HEK293 (cell line): Measurements from ENCODE around the gene LMO1.

Source experiments
- EGR2 ChIP-seq: fragments of 450-650 bp; formaldehyde crosslinking; IDR thresholded peaks from 2 replicates; pipeline ENCODE4 v1.5.1; 2016; ENCODE audit warnings: low read depth, missing biosample characterization, missing genetic modification characterization
- GLIS1 ChIP-seq: fragments of 450-650 bp; formaldehyde crosslinking; IDR thresholded peaks from 2 replicates; pipeline ENCODE4 v1.5.1; 2016; ENCODE audit warnings: missing biosample characterization, missing genetic modification characterization
- IKZF3 ChIP-seq: fragments of 450-650 bp; IDR thresholded peaks from 2 replicates; pipeline ENCODE4 v1.5.0; 2018; ENCODE audit warnings: missing biosample characterization, mild to moderate bottlenecking, missing genetic modification characterization, moderate library complexity
- TCF7L2 ChIP-seq: IDR thresholded peaks from 2 replicates; pipeline ENCODE4 v1.6.1; 2011; ENCODE audit warnings: low read depth, mild to moderate bottlenecking, inconsistent platforms, low read length, moderate library complexity, borderline replicate concordance
- ZBTB21 ChIP-seq: fragments of 450-650 bp; formaldehyde crosslinking; IDR thresholded peaks from 2 replicates; pipeline ENCODE4 v1.5.1; 2017; ENCODE audit warnings: missing biosample characterization, missing genetic modification characterization
- ZFP41 ChIP-seq: fragments of 450-650 bp; formaldehyde crosslinking; IDR thresholded peaks from 2 replicates; pipeline ENCODE4 v1.5.1; 2016; ENCODE audit warnings: missing biosample characterization, missing genetic modification characterization, borderline replicate concordance
- ZNF133 ChIP-seq: fragments of 450-650 bp; formaldehyde crosslinking; IDR thresholded peaks from 2 replicates; pipeline ENCODE4 v1.5.1; 2016; ENCODE audit warnings: missing biosample characterization, missing genetic modification characterization
- ZNF214 ChIP-seq: fragments of 450-650 bp; formaldehyde crosslinking; IDR thresholded peaks from 2 replicates; pipeline ENCODE4 v1.5.1; 2017; ENCODE audit warnings: missing biosample characterization, mild to moderate bottlenecking, missing genetic modification characterization, borderline replicate concordance
- ZNF266 ChIP-seq: fragments of 450-650 bp; formaldehyde crosslinking; IDR thresholded peaks from 2 replicates; pipeline ENCODE4 v1.5.1; 2016; ENCODE audit warnings: missing biosample characterization, missing genetic modification characterization, low read depth
- ZNF292 ChIP-seq: fragments of 450-650 bp; formaldehyde crosslinking; IDR thresholded peaks from 2 replicates; pipeline ENCODE4 v1.5.1; 2016; ENCODE audit warnings: low read depth, missing biosample characterization, missing genetic modification characterization, borderline replicate concordance
- ZNF341 ChIP-seq: fragments of 450-650 bp; formaldehyde crosslinking; IDR thresholded peaks from 2 replicates; pipeline ENCODE4; 2016; ENCODE audit warnings: low read depth, missing biosample characterization, missing genetic modification characterization
- ZNF366 ChIP-seq: fragments of 450-650 bp; formaldehyde crosslinking; conservative IDR thresholded peaks from 2 replicates; pipeline ENCODE4 v1.5.1; 2016; ENCODE audit warnings: missing biosample characterization, missing genetic modification characterization
- ZNF391 ChIP-seq: fragments of 450-650 bp; formaldehyde crosslinking; IDR thresholded peaks from 2 replicates; pipeline ENCODE4 v1.5.1; 2016; ENCODE audit warnings: low read depth, missing biosample characterization, missing genetic modification characterization, borderline replicate concordance
- ZNF555 ChIP-seq: fragments of 450-650 bp; formaldehyde crosslinking; conservative IDR thresholded peaks from 2 replicates; pipeline ENCODE4 v1.5.1; 2017; ENCODE audit warnings: missing biosample characterization, mild to moderate bottlenecking, missing genetic modification characterization, inconsistent platforms
- ZNF660 ChIP-seq: fragments of 450-650 bp; IDR thresholded peaks from 2 replicates; pipeline ENCODE4 v1.5.1; 2018; ENCODE audit warnings: missing biosample characterization, mild to moderate bottlenecking, missing genetic modification characterization
- ZNF701 ChIP-seq: fragments of 450-650 bp; formaldehyde crosslinking; IDR thresholded peaks from 2 replicates; pipeline ENCODE4 v1.5.1; 2016; ENCODE audit warnings: missing biosample characterization, missing genetic modification characterization
- TF ChIP-seq, protein P1 (sequence below): fragments of 450-650 bp; formaldehyde crosslinking; IDR thresholded peaks from 2 replicates; pipeline ENCODE4 v1.5.1; 2016; ENCODE audit warnings: missing biosample characterization, missing genetic modification characterization
- TF ChIP-seq, protein P2 (sequence below): fragments of 450-650 bp; formaldehyde crosslinking; IDR thresholded peaks from 2 replicates; pipeline ENCODE4; 2016; ENCODE audit warnings: missing biosample characterization, missing genetic modification characterization
- TF ChIP-seq, protein P3 (sequence below): fragments of 450-650 bp; formaldehyde crosslinking; IDR thresholded peaks from 2 replicates; pipeline ENCODE4 v1.5.1; 2016; ENCODE audit warnings: missing biosample characterization, missing genetic modification characterization, borderline replicate concordance
- TF ChIP-seq, protein P4 (sequence below): fragments of 450-650 bp; formaldehyde crosslinking; IDR thresholded peaks from 2 replicates; pipeline ENCODE4 v1.5.1; 2016; ENCODE audit warnings: missing biosample characterization, missing genetic modification characterization
- TF ChIP-seq, protein P5 (sequence below): fragments of 450-650 bp; formaldehyde crosslinking; IDR thresholded peaks from 2 replicates; pipeline ENCODE4 v1.5.1; 2016; ENCODE audit warnings: missing biosample characterization, missing genetic modification characterization
- TF ChIP-seq, protein P6 (sequence below): fragments of 450-650 bp; formaldehyde crosslinking; IDR thresholded peaks from 2 replicates; pipeline ENCODE4 v1.5.1; 2016; ENCODE audit warnings: missing biosample characterization, missing genetic modification characterization
- TF ChIP-seq, protein P7 (sequence below): fragments of 450-650 bp; formaldehyde crosslinking; optimal IDR thresholded peaks from 2 replicates; pipeline ENCODE3; 2016; ENCODE audit warnings: missing biosample characterization, mild to moderate bottlenecking, missing genetic modification characterization

LMO1 gene

DNA sequence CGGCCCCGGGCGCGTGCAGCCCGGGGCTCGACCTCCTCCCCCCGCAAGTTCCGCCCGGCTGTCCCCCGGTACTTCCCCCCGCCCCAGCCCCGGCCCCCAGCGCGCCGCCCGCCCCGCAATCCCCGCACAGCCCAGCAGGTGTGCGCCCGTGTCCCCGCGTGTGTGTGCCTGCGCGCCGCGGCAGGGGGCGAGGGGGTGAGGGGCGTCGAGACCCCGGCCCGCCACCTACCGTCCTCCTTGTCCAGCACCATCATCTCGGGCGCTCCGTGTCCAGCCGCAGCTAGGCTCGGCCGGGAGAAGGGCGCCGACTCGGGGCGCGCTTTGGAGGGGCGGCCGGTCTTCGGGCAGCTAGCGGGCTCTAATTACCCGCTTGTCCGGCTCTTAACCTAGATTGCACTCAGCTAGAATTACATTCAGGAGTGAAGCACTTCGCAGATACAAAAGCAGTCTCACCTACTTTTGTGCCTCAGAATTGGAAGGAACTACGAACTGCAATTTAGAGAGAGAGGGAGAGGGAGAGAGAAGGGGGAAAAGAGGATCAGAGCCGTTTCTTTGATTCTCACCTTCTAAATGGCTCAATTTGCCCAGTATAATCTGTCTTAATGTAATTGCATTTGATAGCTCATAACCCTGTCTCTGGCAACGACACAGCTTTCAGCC is 439 bp downstream of the LMO1 start (continued):
- TF ChIP-seq, protein P1, sequence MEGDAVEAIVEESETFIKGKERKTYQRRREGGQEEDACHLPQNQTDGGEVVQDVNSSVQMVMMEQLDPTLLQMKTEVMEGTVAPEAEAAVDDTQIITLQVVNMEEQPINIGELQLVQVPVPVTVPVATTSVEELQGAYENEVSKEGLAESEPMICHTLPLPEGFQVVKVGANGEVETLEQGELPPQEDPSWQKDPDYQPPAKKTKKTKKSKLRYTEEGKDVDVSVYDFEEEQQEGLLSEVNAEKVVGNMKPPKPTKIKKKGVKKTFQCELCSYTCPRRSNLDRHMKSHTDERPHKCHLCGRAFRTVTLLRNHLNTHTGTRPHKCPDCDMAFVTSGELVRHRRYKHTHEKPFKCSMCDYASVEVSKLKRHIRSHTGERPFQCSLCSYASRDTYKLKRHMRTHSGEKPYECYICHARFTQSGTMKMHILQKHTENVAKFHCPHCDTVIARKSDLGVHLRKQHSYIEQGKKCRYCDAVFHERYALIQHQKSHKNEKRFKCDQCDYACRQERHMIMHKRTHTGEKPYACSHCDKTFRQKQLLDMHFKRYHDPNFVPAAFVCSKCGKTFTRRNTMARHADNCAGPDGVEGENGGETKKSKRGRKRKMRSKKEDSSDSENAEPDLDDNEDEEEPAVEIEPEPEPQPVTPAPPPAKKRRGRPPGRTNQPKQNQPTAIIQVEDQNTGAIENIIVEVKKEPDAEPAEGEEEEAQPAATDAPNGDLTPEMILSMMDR (tag by site-specific recombination) = peak; percentile 37; the same call in 1 of the 2 replicates
- TF ChIP-seq ZNF292 (tag by site-specific recombination) (no peak), ZNF701 (tag by site-specific recombination) (no peak), ZNF341 (tag by site-specific recombination) (no peak), ZNF133 (tag by site-specific recombination) (no peak), GLIS1 (no peak), ZNF555 (tag by site-specific recombination) (no peak), ZNF366 (tag by site-specific recombination) (0 out of 2 replicates have a peak, but pooled peaks have one; percentile 34), ZNF391 (no peak), ZNF214 (tag by site-specific recombination) (no peak), ZNF266 (tag by site-specific recombination) (no peak), ZFP41 (tag by site-specific recombination) (no peak), ZNF660 (tag by site-specific recombination) (0 out of 2 replicates have a peak, but pooled peaks have one; percentile 0), IKZF3 (tag by site-specific recombination) (no peak), ZBTB21 (tag by site-specific recombination) (no peak), TCF7L2 (no peak), EGR2 (tag by site-specific recombination) (no peak)
- TF ChIP-seq, protein P2, sequence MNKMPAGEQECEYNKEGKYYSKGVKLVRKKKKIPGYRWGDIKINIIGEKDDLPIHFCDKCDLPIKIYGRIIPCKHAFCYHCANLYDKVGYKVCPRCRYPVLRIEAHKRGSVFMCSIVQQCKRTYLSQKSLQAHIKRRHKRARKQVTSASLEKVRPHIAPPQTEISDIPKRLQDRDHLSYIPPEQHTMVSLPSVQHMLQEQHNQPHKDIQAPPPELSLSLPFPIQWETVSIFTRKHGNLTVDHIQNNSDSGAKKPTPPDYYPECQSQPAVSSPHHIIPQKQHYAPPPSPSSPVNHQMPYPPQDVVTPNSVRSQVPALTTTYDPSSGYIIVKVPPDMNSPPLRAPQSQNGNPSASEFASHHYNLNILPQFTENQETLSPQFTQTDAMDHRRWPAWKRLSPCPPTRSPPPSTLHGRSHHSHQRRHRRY (tag by site-specific recombination) = no peak
- TF ChIP-seq, protein P3, sequence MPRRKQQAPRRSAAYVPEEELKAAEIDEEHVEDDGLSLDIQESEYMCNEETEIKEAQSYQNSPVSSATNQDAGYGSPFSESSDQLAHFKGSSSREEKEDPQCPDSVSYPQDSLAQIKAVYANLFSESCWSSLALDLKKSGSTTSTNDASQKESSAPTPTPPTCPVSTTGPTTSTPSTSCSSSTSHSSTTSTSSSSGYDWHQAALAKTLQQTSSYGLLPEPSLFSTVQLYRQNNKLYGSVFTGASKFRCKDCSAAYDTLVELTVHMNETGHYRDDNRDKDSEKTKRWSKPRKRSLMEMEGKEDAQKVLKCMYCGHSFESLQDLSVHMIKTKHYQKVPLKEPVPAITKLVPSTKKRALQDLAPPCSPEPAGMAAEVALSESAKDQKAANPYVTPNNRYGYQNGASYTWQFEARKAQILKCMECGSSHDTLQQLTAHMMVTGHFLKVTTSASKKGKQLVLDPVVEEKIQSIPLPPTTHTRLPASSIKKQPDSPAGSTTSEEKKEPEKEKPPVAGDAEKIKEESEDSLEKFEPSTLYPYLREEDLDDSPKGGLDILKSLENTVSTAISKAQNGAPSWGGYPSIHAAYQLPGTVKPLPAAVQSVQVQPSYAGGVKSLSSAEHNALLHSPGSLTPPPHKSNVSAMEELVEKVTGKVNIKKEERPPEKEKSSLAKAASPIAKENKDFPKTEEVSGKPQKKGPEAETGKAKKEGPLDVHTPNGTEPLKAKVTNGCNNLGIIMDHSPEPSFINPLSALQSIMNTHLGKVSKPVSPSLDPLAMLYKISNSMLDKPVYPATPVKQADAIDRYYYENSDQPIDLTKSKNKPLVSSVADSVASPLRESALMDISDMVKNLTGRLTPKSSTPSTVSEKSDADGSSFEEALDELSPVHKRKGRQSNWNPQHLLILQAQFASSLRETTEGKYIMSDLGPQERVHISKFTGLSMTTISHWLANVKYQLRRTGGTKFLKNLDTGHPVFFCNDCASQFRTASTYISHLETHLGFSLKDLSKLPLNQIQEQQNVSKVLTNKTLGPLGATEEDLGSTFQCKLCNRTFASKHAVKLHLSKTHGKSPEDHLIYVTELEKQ (tag by site-specific recombination) = no peak
- TF ChIP-seq, protein P4, sequence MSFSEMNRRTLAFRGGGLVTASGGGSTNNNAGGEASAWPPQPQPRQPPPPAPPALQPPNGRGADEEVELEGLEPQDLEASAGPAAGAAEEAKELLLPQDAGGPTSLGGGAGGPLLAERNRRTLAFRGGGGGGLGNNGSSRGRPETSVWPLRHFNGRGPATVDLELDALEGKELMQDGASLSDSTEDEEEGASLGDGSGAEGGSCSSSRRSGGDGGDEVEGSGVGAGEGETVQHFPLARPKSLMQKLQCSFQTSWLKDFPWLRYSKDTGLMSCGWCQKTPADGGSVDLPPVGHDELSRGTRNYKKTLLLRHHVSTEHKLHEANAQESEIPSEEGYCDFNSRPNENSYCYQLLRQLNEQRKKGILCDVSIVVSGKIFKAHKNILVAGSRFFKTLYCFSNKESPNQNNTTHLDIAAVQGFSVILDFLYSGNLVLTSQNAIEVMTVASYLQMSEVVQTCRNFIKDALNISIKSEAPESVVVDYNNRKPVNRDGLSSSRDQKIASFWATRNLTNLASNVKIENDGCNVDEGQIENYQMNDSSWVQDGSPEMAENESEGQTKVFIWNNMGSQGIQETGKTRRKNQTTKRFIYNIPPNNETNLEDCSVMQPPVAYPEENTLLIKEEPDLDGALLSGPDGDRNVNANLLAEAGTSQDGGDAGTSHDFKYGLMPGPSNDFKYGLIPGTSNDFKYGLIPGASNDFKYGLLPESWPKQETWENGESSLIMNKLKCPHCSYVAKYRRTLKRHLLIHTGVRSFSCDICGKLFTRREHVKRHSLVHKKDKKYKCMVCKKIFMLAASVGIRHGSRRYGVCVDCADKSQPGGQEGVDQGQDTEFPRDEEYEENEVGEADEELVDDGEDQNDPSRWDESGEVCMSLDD = no peak
- TF ChIP-seq, protein P5, sequence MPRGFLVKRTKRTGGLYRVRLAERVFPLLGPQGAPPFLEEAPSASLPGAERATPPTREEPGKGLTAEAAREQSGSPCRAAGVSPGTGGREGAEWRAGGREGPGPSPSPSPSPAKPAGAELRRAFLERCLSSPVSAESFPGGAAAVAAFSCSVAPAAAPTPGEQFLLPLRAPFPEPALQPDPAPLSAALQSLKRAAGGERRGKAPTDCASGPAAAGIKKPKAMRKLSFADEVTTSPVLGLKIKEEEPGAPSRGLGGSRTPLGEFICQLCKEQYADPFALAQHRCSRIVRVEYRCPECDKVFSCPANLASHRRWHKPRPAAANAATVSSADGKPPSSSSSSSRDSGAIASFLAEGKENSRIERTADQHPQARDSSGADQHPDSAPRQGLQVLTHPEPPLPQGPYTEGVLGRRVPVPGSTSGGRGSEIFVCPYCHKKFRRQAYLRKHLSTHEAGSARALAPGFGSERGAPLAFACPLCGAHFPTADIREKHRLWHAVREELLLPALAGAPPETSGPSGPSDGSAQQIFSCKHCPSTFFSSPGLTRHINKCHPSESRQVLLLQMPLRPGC = no peak
- TF ChIP-seq, protein P6, sequence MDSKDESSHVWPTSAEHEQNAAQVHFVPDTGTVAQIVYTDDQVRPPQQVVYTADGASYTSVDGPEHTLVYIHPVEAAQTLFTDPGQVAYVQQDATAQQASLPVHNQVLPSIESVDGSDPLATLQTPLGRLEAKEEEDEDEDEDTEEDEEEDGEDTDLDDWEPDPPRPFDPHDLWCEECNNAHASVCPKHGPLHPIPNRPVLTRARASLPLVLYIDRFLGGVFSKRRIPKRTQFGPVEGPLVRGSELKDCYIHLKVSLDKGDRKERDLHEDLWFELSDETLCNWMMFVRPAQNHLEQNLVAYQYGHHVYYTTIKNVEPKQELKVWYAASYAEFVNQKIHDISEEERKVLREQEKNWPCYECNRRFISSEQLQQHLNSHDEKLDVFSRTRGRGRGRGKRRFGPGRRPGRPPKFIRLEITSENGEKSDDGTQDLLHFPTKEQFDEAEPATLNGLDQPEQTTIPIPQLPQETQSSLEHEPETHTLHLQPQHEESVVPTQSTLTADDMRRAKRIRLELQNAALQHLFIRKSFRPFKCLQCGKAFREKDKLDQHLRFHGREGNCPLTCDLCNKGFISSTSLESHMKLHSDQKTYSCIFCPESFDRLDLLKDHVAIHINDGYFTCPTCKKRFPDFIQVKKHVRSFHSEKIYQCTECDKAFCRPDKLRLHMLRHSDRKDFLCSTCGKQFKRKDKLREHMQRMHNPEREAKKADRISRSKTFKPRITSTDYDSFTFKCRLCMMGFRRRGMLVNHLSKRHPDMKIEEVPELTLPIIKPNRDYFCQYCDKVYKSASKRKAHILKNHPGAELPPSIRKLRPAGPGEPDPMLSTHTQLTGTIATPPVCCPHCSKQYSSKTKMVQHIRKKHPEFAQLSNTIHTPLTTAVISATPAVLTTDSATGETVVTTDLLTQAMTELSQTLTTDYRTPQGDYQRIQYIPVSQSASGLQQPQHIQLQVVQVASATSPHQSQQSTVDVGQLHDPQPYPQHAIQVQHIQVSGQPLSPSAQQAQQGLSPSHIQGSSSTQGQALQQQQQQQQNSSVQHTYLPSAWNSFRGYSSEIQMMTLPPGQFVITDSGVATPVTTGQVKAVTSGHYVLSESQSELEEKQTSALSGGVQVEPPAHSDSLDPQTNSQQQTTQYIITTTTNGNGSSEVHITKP (tag by site-specific recombination) = peak; percentile 86
- TF ChIP-seq, protein P7, sequence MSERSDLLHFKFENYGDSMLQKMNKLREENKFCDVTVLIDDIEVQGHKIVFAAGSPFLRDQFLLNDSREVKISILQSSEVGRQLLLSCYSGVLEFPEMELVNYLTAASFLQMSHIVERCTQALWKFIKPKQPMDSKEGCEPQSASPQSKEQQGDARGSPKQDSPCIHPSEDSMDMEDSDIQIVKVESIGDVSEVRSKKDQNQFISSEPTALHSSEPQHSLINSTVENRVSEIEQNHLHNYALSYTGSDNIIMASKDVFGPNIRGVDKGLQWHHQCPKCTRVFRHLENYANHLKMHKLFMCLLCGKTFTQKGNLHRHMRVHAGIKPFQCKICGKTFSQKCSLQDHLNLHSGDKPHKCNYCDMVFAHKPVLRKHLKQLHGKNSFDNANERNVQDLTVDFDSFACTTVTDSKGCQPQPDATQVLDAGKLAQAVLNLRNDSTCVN = peak; percentile 39
